Esophagus muscularis mucosa (tissue), 4 donors: ENCODE data around the gene ATP11C. TPM values are rescaled to one million over a fixed set of nuclear protein-coding genes. Genes with fewer than 3 reads are reported as not detected.
"Not testable (repeated sequence)": the region's sequence is repeated elsewhere in the genome, so short reads cannot be mapped to it uniquely, and the experiment has no call there.

Experiments
- DNase-seq: peaks from one replicate; pipeline ENCODE4 v3.0.0-alpha.2; 2017; ENCODE audit errors: extremely low spot score
- H3K27ac ChIP-seq, 4 donors: fragments of 200-600 bp; sonication (generic); replicated peaks in 1 of 4; 1 replicate in 3 of 4; 2 replicates in 1 of 4; pipeline ENCODE4 v1.5.1; 2016 to 2019; ENCODE audit warnings: mild to moderate bottlenecking in 1 of 4
- H3K27me3 ChIP-seq, 4 donors: fragments of 200-600 bp; sonication (generic); one replicate each; pipeline versions ENCODE4 v1.5.1 to v1.6.0; 2016 to 2019
- H3K36me3 ChIP-seq, 4 donors: fragments of 200-600 bp; sonication (generic); one replicate each; pipeline ENCODE4 v1.5.1; 2016 to 2019
- H3K4me1 ChIP-seq, 4 donors: fragments of 200-600 bp; sonication (generic); one replicate each; pipeline ENCODE4 v1.5.1; 2016 to 2019
- H3K4me3 ChIP-seq, 4 donors: fragments of 200-600 bp; sonication (generic); 1 replicate in 2 of 4; 2 replicates in 2 of 4; pipeline ENCODE4 v1.5.1; 2016 to 2019; ENCODE audit warnings: mild to moderate bottlenecking in 4 of 4, moderate library complexity in 1 of 4
- H3K9me3 ChIP-seq, 4 donors: fragments of 200-600 bp; sonication (generic); 1 replicate in 3 of 4; 2 replicates in 1 of 4; pipeline ENCODE4 v1.5.1; 2016 to 2019
- CTCF ChIP-seq, 3 experiments: fragments of 200-600 bp in 2 of 3; fragments of 450-650 bp in 1 of 3; sonication (generic) in 2 of 3; IDR thresholded peaks; one replicate each; pipeline ENCODE4 v1.5.1; 2017 to 2019; ENCODE audit warnings: antibody characterized with exemption in 3 of 3, mild to moderate bottlenecking in 2 of 3, moderate library complexity in 1 of 3
- EP300 ChIP-seq: sonication (generic); formaldehyde crosslinking; IDR thresholded peaks from one replicate; pipeline ENCODE4 v1.6.1; 2017; ENCODE audit warnings: antibody characterized with exemption
- POLR2A ChIP-seq: fragments of 450-650 bp; IDR thresholded peaks from one replicate; pipeline ENCODE4 v1.6.1; 2017; ENCODE audit warnings: antibody characterized with exemption, moderate library complexity, mild to moderate bottlenecking, low read depth
- POLR2AphosphoS5 ChIP-seq, 2 donors: sonication (generic); formaldehyde crosslinking; IDR thresholded peaks; one replicate each; pipeline ENCODE4 v1.6.1; 2017; ENCODE audit warnings: antibody characterized with exemption in 2 of 2
- WGBS: methylation state at CpG from one replicate; pipeline ENCODE4 v1.1.5; 2018; 5-methylcytosine and 5-hydroxymethylcytosine counted together
- intact Hi-C: fragments of 100-400 bp; cut with DNase I; formaldehyde crosslinking; loops from one replicate; pipeline ENCODE4 v1.15.1; 2023
- total RNA-seq, 4 donors: library from RNA; depleted of rRNA; stranded (reverse); fragments of >200 nt; gene quantifications; one replicate each; pipeline versions ENCODE4 v1.1.0 to v1.2.1, GENCODE V29; 2016

The ATP11C gene
- total RNA-seq, 4 donors from 2014 or later, result 17.9 to 29.2 (median 22.4) TPM

- no peaks in the 10 kb centered on the region for H3K27me3 ChIP-seq
- H3K36me3 ChIP-seq, result no peaks in the 10 kb centered on the region
- intact Hi-C loops, result no loop called here
- H3K4me1 ChIP-seq, result peaks cover 0 to 7% (median 2%) of the 10 kb centered on the region in 4 donors
- WGBS, result 73% methylated on average over 2 of the region's 2 CpGs
- TF ChIP-seq POLR2AphosphoS5 (IDR thresholded peaks at IDR 0.05), result no peak
- no peak for TF ChIP-seq EP300
- TF ChIP-seq POLR2A, result no peak
- no peak for TF ChIP-seq CTCF (IDR thresholded peaks at IDR 0.05)
- DNase-seq, result no peak
- no peaks in the 10 kb centered on the region for H3K9me3 ChIP-seq
- no peak overlapping the region for H3K4me3 ChIP-seq
- H3K27ac ChIP-seq, result no peak overlapping the region
These were observed 88.0 kb downstream of the ATP11C start for GRCh38 chrX:139844884-139845283.

- no peak for DNase-seq
- no peak overlapping the region for H3K27ac ChIP-seq
- 60% methylated on average over 2 of the region's 2 CpGs for WGBS
- TF ChIP-seq POLR2AphosphoS5 (IDR thresholded peaks at IDR 0.05) (no peak), POLR2A (no peak), EP300 (no peak), CTCF (IDR thresholded peaks at IDR 0.05) (no peak)
- H3K36me3 ChIP-seq, result no peaks in the 10 kb centered on the region
- H3K4me1 ChIP-seq, result peaks cover 0 to 7% (median 2%) of the 10 kb centered on the region in 4 donors
- intact Hi-C loops, result no loop called here
- no peaks in the 10 kb centered on the region for H3K27me3 ChIP-seq
- no peak overlapping the region for H3K4me3 ChIP-seq
- no peaks in the 10 kb centered on the region for H3K9me3 ChIP-seq
These were observed 88.7 kb downstream of the ATP11C start for GRCh38 chrX:139844163-139844562.

- Histone ChIP-seq H3K4me3 (no peak overlapping the region), H3K27ac (no peak overlapping the region), H3K9me3 (peaks cover 0 to 8% (median 2%) of the 10 kb centered on the region in 4 donors), H3K36me3 (no peaks in the 10 kb centered on the region), H3K27me3 (no peaks in the 10 kb centered on the region), H3K4me1 (peaks cover 0 to 7% (median 2%) of the 10 kb centered on the region in 4 donors)
- no peak for DNase-seq
- WGBS, result 63% methylated on average over 8 of the region's 8 CpGs
- no peak for TF ChIP-seq EP300
- no peak for TF ChIP-seq POLR2A
- no peak for TF ChIP-seq CTCF (IDR thresholded peaks at IDR 0.05)
- no peak for TF ChIP-seq POLR2AphosphoS5 (IDR thresholded peaks at IDR 0.05)
- intact Hi-C loops, result no loop called here
These were observed 90.3 kb downstream of the ATP11C start for GRCh38 chrX:139842326-139843185.

GRCh38 chrX:139836335-139836734 lies 96.5 kb downstream of the ATP11C start:
- 92% methylated on average over 5 of the region's 5 CpGs for WGBS
- H3K4me3 ChIP-seq, DNase-seq, intact Hi-C loops, H3K27me3 ChIP-seq, H3K9me3 ChIP-seq, H3K27ac ChIP-seq, H3K36me3 ChIP-seq: not testable (repeated sequence)
- H3K4me1 ChIP-seq, result peaks cover 0 to 18% (median 10%) of the 10 kb centered on the region in 4 donors

- Histone ChIP-seq H3K27me3 (no peaks in the 10 kb centered on the region), H3K27ac (no peak overlapping the region), H3K9me3 (peaks cover 0 to 8% (median 2%) of the 10 kb centered on the region in 4 donors), H3K36me3 (no peaks in the 10 kb centered on the region), H3K4me3 (no peak overlapping the region), H3K4me1 (peaks cover 5 to 30% (median 20%) of the 10 kb centered on the region in 4 donors)
- intact Hi-C loops, result no loop called here
- TF ChIP-seq POLR2AphosphoS5 (IDR thresholded peaks at IDR 0.05) (no peak), POLR2A (no peak), CTCF (IDR thresholded peaks at IDR 0.05) (no peak), EP300 (no peak)
- no peak for DNase-seq
These were observed 98.0 kb downstream of the ATP11C start for GRCh38 chrX:139834879-139835278.
